ENCODE results near the gene C1orf105. TPM values are rescaled to one million over a fixed set of nuclear protein-coding genes. Genes with fewer than 3 reads are reported as not detected.

Gene C1orf105
- total and polyA plus RNA-seq, 2 of the 8 experiments (the other 6 are each of a cell fraction or from before 2014, with no cell fraction given), result not detected

DNA sequence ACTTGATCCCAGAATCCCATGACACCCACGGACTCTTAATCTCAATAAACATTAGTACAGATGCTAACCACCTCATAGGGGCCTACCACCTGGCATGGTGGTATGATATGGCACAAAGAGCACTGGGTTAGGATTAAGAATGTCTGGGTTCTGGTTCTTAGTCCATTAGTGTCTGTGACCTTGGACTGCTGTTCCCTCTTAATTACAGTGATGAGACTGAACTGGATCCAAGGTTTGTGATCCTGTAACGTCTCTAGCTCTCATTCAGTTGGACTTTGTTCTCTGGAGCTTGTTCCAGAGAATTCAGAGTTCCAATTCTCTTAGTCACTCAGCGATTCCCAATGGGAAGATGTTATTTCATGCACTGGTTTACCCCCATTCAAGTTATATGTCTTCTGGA, 47.0 kb downstream of the C1orf105 start:
- Histone ChIP-seq H3K4me2 (ENCODE audit: insufficient read depth in 1 of 2, low read depth in 2 of 2, low read length in 2 of 2) (no peak overlapping the region), H3K4ac (replicated peaks; ENCODE audit: insufficient read length, low read depth, low read length) (no peak overlapping the region), H2BK5ac (ENCODE audit: low read depth, low read length) (no peak overlapping the region), H3K18ac (ENCODE audit: extremely low read depth, low read length) (no peak overlapping the region), H3K9ac (replicated peaks in 1 of 4; ENCODE audit: extremely low read depth in 1 of 4, low read depth in 3 of 4, low read length in 3 of 4) (no peak overlapping the region), H2AK5ac (ENCODE audit: low read depth, low read length) (no peak overlapping the region), H3K4me1 (replicated peaks in 1 of 4; ENCODE audit: control insufficient read depth in 3 of 4, insufficient read depth in 4 of 4, low read length in 3 of 4) (no peaks in the 10 kb centered on the region), H4K20me1 (replicated peaks in 1 of 2; ENCODE audit: control insufficient read depth in 1 of 2, insufficient read depth in 2 of 2, low read length in 2 of 2) (no peaks in the 10 kb centered on the region), H3K14ac (ENCODE audit: insufficient read length) (no peak overlapping the region), H3K79me2 (ENCODE audit: control insufficient read depth in 1 of 2, insufficient read depth in 2 of 2, low read length in 2 of 2) (no peaks in the 10 kb centered on the region), H4K91ac (replicated peaks; ENCODE audit: insufficient read length, low read length) (no peak overlapping the region), H3K9me3 (ENCODE audit: insufficient read depth in 2 of 2, low read depth in 1 of 2, low read length in 1 of 2) (no peaks in the 10 kb centered on the region), H2BK15ac (ENCODE audit: low read length) (no peak overlapping the region), H2AFZ (ENCODE audit: low read length) (no peak overlapping the region), H3K36me3 (ENCODE audit: control insufficient read depth in 2 of 4, insufficient read depth in 4 of 4, low read length in 3 of 4) (no peaks in the 10 kb centered on the region), H3K56ac (replicated peaks; ENCODE audit: insufficient read length, low read depth, low read length) (no peak overlapping the region), H2BK12ac (ENCODE audit: low read depth, low read length) (no peak overlapping the region), H3K4me3 (ENCODE audit: extremely low read depth in 1 of 4, insufficient read depth in 2 of 4, low read depth in 3 of 4, low read length in 4 of 4) (no peak overlapping the region), H3K79me1 (ENCODE audit: low read depth, low read length) (no peaks in the 10 kb centered on the region), H3K27me3 (replicated peaks in 1 of 4; ENCODE audit: control insufficient read depth in 3 of 4, extremely low read depth in 1 of 4, insufficient read depth in 3 of 4, low read length in 3 of 4) (no peaks in the 10 kb centered on the region), H2BK20ac (ENCODE audit: low read length) (no peak overlapping the region), H3K23ac (ENCODE audit: insufficient read length) (no peak overlapping the region), H3K23me2 (ENCODE audit: low read depth, low read length) (no peaks in the 10 kb centered on the region; the same call in 1 of the 2 replicates), H2BK120ac (replicated peaks; ENCODE audit: low read depth, low read length) (no peak overlapping the region), H3K27ac (ENCODE audit: low read depth, low read length) (no peak overlapping the region), H4K8ac (ENCODE audit: extremely low read depth, insufficient read depth, low read length) (no peak overlapping the region), H4K5ac (ENCODE audit: insufficient read length, low read depth, low read length) (no peak overlapping the region)
- FAIRE-seq, result no peak
- CTCF ChIA-PET (ENCODE audit: partially characterized antibody), result interaction anchor here (1.2 kb wide), 1 partner anchor 67 kb away, joined by 3 read pairs; no protein-coding TSS in a partner anchor
- WGBS, 2 experiments (ENCODE audit: extremely low coverage in 1 of 2, insufficient coverage in 1 of 2, insufficient read length in 1 of 2, insufficient replicate concordance in 2 of 2, low coverage in 1 of 2, low lambda C conversion rate in 2 of 2, missing lambda C conversion rate in 1 of 2), result 74% methylated on average over 3 of the region's 3 CpGs; no CpG with 5 or more reads in 1 of the 2 experiments
- no peak for DNase-seq (ENCODE audit: low read depth in 1 of 2, low spot score in 2 of 2)
- TF ChIP-seq PHF8 (conservative IDR thresholded peaks at IDR 0.05; ENCODE audit: low read depth, low read length), result no peak
- TF ChIP-seq RBBP5 (IDR thresholded peaks at IDR 0.05; ENCODE audit: borderline replicate concordance, low read depth, low read length), result no peak
- no peak for TF ChIP-seq SIX5 (IDR thresholded peaks at IDR 0.05; ENCODE audit: low read depth, low read length)
- TF ChIP-seq KDM5A (IDR thresholded peaks at IDR 0.05; ENCODE audit: low read length), result no peak
- TF ChIP-seq NRF1 (IDR thresholded peaks at IDR 0.05; ENCODE audit: low read depth, low read length), result no peak
- TF ChIP-seq, protein P1, sequence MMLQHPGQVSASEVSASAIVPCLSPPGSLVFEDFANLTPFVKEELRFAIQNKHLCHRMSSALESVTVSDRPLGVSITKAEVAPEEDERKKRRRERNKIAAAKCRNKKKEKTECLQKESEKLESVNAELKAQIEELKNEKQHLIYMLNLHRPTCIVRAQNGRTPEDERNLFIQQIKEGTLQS (IDR thresholded peaks at IDR 0.05; ENCODE audit: insufficient read depth, low read depth, low read length), result no peak
- POLR2A ChIA-PET (ENCODE audit: partially characterized antibody), result no interaction called here
